ENCODE measurements around the gene CFAP65.
A peak's percentile ranks its signal among the peaks of the same experiment; 100 is the strongest.

CFAP65 gene

DNA sequence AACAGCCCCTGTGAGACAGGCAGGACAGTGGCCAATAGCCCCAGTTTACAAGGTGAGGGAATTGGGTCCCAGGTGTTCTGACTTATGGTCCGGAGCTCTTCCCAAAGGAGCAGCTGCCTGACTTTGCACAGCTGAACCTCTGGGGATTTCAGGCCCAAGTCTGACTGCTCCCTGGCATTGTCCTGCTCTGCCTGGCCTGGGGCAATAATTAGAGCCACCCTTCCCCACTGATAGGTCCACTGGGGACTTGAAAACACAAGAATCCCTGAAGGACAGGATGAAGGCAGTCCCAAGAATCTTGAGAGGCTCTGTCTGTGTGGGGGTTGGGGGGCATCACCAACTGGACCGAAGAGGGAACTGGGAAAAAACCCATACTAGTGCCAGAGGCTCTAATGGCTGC lies 52.7 kb downstream of the CFAP65 start:
- no peak for DNase-seq

DNA sequence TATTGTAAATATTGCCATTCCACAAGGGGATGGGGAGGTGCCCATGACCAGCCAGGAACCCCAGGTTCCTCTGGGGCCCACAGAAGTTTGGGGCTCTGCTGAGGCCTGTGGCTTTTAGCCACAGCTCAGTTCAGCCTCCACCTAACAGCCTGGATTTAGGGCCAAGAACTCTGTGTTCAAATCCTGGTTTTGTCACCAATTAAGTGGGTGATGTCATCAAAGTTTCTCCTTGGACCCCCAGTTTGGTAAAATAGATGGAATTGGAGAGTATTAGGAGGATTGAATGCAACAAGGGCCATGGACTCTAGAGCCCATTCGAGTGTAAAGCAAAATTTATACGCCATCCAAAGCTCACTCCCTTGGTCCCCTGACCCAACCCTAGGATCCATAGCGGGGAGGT lies 53.2 kb downstream of the CFAP65 start:
- no peak for DNase-seq

DNA sequence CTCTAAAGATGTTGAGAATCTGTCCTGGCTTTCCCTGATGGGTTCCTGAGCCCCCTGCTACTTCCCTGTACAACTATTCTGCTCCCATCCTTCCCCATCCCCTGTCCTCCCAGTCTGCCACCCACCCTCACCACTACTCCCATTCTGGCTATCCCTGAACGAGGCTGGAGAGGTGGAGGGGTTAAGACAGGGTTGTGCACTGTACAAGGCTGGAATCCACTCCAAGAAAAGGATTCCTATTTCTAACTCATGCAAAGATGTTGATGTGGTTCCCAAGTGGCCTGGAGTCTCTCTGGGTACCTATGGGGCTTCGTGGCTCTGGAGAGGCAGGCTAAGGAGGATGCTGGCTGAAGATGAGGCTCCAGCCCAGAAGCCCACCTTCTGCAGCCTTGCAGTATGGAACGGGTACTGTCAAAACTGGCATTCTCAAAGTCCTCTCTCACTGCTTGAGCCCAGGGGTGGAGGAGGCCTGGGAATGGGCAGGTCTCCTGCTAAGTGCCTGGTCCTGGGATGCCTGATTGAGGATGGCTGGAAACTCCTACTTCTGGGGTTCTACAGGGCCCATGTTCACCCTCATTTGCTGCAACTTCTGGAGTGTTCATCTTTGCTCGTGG lies 55.1 kb downstream of the CFAP65 start:
- no peak for DNase-seq

DNA sequence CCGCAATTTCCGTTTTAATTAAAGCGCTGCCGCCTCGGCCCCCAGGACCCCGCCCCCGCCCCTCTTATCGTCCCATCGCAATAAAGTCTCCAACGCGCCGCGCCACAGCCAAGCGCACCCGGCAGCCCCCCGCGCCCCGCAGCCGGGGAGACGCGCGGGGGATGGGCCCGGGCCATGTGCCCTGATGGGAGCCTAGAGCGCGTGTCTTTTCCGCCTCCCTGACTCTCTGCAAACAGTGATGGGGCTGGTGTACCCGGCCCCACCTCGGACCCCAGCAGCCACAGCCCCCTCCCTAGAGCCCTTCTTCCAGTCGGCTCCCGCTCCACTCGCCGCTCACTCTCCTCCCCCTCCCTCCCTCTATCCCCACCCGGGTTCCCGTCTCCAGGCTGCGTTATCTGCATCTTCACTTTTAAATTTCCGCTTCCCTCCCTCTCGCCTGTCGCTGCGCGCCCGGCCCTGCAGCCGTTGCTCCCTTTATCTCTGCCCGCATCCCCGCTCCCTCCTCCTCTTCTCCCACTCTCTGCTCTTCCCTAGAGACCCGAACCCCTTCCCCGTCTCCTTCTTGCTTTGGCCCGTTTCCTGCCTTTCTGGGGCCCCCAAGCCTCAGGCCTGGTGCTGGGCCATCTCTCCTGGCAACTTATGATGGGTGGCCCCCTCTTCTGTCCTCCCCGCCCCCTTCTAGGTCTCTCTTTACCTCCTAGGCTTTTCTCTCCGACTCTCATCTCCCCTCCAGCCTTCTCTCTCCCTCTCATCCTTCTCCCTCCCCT lies 55.8 kb downstream of the CFAP65 start:
- DNase-seq: no peak

DNA sequence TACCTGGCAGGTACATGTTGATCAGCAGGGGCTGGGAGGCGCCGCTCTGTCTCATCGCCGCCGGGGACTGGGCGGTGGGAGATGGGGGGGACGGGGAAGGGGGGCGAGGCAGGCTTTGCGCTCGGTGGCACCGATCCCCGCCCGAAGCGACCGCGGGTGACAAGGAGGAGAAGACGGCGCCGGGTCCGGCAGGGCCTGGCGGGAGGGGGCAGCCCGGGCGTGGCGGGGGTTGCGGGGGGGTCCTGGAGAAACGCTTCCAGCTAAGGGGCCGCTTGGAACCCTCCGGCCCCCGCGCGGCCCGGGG lies 56.3 kb downstream of the CFAP65 start, which contains the start of gene FEV:
FEV (minus strand) TSS at position 164 of the 304 bp plus-strand sequence; CDS start at position 55, 109 bp downstream.
- no peak for DNase-seq

DNA sequence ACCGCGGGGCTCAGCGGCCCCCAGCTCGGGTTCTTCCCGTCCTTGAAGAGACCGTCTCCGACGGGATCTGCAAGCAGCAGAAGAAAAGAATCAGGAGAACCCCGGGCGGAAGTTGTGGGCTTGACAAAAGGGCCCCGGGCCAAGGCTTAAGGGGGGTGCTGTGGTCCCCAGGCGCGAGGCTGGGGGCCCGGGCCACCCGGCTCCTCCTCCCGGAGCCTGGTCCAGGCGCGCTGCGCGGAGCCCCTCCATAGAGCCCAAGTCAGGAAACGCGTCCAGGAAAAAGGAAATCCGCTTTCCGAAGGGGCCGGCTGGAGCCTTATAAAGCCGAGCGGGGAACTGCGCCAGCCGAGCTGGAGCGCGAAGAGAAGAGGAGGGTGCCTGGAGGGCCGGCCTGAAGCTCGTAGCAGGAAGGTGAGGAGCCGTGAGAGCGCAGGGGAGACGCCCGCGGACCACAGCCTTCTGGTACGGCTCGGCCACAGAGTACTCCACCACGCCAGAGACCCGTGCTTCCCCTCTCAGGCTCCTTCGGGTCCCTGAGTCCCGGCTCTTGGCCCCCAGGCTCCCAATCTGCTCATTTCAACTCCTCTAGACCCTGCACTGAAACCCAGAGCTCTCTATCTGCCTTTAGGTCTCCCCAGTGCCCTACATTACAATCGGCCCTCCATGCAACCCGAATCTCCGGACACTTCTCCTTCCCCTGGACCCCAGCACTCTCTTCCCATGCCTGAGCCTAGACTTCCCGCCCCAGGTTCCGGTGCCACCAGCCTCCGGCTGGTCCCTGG lies 56.9 kb downstream of the CFAP65 start:
- DNase-seq: no peak

DNA sequence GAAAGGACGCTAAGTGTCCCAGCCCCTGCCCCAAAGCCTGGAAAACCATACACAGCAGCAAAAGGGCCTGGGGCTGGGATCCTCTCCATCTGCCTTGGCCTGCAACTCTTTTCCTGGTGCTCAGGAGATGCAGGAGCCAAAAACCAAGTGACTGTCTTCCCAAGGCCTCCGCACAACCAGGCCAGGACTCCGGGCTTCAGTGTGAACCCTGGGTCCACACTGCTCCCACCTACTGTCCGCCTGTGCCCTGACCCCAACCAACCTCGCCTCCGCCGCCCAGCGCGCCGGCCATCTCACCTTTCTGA lies 57.4 kb downstream of the CFAP65 start:
- no peak for DNase-seq

DNA sequence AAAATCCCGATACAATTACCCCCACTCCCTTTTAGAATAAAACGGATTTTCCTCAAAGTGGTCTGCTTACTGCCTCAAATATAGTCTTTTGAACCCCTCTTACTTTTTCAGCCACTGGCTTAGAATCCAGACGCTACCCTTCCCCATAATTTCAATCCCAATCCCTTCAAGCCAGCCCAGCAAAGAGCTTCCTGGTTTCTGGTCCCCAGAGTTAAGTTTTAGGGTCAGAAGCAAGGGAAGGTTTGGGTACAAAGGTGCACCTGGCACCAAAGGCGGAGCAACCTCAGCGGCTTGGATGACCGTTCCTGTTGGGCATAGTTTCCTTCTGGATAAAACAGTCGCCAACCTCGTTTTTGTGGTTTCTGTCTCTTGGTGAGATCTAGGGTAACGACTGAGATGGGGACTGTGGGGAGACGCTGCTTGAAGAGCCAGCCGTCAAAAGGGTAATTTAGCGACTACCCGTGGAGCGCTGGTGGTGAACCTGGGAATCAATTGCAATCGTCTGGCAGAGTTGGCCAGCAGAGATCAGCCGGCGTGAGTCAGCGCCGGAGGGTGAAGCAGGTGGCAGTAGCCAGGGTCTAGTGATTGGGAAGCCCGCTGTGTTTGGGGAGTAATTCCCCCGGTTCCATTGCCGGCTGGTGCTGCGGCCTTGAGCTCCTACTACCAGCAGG lies 57.9 kb downstream of the CFAP65 start:
- no peak for DNase-seq

DNA sequence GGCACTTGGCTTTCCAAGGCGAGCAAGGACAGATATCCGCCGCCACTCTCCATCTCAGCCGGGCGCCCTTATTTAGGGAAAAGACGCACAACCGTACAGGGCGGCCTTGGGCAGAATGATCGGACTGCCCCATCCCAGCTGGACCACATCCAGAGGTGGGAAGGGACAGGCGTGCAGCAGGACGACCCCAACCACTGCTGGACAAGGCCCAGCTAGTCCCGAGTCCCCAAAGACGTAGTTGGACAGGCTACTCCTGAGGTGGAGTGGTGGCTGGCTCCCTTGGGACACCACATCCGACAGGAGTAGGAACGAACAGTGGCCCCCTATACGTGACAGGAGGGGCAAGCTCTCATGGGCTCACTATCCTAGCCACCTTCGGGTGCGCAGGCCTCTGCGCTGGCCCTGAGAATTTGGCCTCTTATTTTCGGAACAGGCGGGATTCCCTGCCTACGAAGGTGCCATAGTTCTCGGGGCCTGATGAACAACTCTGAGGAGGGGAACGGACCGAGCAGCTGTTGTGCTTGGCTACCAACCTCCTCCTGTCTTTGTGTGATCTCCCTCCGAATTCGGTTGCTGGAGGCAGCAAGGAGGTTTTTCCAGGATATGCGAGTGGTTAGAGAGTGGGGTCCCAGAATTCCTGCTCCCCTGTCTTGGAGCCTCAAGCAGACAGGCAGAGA lies 58.6 kb downstream of the CFAP65 start:
- DNase-seq: no peak

DNA sequence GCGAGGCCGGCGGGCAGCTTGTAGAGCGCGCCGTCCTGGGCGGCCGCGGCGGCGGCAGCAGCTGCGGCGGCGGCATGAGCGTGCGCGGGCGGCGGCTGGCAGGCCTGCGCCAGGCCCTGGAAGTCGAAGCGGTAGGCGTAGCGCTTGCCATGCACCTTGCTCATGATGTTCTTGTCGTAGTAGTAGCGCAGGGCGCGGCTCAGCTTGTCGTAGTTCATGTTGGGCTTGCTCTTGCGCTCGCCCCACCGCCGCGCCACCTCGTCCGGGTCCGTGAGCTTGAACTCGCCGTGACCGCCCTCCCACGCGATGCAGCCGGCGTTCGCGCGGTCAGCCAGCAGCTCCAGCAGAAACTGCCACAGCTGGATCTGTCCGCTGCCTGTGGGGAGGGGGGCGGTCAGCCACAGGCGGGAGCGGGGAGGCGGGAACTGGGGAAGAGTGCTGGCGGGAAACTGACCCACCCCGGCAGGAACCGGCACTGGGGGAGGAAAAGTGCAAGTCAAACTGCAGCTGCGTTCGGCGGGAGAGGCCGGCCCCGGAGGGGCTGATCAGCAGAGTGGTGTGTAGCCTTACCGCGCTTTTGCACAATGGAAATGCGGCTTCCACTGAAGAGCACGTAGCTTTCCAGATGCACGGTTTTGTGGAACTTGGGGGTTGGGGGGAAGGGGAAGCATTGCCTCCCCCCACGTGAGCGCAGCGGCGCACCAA lies 59.3 kb downstream of the CFAP65 start:
- DNase-seq: no peak

DNA sequence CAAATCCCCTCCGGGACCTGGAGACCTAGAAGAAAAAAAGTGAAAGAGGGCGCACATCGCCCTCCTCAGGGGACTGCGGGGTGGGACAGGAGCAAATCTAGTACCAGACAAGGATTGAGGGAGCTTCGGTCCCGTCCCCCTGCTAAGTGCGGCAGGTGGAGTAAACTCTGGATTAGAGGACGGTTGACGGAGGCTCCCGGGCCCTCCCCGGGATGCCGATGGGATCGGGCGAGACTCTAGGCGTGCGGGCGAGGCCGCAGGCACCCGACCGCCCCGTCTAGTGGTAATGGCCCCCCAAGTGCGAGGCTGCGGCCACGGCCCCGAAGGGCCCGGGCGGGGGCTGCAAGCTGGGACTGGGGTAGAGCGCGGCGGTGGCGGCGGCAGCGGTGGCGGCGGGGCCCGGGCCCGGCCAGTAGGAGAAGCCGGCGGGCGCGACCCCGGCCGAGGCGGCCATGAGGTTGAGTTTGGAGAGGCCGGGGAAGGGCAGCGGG lies 59.9 kb downstream of the CFAP65 start:
- DNase-seq: no peak

DNA sequence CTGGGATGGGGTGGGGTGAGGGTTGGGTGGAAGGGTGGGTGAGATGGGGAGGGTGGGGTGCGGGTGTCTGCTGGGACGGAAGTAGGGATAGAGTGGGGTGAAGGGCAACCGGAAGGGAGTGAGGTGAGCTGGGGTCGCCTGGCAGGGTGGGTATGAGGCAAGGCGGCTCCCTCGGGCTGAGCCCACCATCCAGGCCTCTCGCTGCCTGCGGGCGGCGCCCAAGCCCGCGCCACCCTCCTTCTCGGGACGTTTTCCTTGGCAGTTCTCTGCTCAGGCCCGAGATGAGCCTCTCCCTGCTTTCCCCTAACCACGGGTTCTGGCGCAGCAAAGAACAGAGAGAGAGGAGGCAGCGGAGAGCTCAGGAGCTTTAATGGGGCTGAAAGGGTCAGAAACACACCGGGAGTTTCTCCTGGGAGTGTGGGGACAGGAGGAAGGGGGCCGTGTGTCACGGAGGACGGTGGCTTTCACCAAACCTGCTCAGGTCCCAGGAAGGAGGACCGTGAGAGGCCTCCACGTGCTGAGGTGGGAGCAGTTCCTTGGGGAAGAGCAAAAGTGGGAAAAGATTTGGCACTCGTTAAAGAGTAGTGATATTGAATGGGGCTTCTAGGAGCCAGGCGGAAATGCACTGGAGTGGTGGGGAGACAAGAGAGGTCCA lies 60.5 kb downstream of the CFAP65 start:
- no peak for DNase-seq

DNA sequence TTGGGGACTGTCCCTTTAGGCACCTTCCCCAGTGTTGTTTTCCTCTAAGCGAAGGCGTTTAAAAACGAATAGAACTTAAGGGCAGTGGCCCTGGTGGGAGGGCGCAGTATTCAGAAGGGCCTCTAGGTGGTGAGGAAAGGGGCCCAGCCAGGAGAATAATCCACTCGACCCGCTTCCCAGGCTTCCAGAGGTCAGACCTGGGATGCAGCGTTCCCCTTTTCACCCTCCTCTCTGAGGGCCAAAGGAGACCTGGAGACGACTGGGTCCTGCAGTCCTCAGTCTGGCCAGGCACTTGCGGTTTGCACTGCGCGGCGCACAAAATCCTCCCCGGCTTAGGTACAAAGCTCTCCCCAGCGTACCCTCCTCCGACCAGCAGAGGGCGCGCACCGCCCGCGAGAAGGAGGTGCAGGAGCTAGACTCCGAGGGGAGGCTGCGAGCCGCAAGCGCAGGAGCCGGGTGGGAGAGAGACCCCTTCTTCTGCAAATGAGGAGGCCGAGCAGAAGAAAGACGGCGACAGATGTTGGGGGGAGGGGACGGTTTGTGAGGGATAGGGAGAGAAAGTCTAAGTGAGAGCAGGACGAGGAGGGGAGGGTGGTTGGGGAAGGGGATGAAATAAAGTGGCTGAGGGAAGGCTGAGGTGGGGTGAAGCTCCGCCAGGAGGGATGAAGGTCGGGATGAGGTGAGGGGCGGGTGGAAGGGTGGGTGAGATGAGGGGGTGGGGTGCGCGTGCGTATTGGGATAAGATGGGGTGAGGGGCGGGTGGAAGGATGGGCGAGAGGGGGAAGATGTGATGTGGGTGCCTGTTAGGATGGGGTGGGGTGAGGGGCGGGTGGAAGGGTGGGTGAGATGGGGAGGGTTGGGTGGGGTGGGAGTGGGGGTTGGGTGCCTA lies 61.2 kb downstream of the CFAP65 start:
- DNase-seq: peak; percentile 49

DNA sequence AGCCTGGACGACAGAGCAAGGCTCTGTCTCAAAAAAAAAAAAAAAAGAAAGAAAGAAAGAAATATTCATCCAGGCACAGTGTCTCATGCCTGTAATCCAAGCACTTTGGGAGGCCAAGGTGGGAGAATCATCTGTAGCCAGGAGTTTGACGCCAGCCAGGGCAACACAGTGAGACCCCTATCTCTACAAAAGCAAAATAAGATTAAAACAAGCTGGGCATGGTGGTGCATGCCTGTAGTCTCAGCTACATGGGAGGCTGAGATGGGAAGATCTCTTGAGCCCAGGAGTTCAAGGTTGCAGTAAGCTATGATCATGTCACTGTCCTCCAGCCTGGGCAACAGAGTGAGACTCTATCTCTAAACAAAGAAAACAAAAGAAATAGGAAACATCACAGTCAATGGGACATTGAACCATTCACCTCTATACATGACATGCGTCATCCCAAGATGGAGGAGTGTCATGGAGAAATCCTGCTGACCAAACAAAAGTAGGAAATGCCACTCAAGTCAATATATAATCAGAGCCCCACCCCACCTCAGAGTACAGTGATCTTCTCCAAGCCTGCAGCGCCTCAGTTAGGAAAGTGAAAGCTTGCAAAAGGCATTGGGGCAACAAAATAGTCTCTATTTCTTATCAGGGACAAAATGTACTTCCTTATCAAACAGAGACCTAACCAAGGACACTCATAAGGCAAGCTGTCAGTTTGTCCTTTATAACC lies 66.1 kb downstream of the CFAP65 start:
- DNase-seq: no peak

DNA sequence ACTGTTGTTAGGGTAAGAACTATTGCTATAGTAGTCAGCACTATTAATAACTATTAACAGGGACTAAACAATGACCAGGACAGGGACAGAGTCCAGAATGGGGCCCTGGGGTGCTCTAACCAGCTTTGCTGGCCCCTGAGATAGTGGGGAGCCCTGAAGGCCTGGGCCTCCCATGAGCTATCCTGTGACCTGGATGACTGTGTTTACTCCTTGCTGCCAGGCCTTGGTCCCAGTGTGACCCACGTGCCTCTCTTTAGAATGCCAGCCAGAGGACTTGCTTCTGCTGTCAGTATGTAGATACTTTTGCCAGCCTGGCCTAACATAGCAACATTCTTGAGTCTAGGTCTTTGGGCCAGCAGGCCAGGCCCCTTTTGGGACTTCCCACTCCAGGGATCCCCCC lies 70.4 kb downstream of the CFAP65 start:
- no peak for DNase-seq

DNA sequence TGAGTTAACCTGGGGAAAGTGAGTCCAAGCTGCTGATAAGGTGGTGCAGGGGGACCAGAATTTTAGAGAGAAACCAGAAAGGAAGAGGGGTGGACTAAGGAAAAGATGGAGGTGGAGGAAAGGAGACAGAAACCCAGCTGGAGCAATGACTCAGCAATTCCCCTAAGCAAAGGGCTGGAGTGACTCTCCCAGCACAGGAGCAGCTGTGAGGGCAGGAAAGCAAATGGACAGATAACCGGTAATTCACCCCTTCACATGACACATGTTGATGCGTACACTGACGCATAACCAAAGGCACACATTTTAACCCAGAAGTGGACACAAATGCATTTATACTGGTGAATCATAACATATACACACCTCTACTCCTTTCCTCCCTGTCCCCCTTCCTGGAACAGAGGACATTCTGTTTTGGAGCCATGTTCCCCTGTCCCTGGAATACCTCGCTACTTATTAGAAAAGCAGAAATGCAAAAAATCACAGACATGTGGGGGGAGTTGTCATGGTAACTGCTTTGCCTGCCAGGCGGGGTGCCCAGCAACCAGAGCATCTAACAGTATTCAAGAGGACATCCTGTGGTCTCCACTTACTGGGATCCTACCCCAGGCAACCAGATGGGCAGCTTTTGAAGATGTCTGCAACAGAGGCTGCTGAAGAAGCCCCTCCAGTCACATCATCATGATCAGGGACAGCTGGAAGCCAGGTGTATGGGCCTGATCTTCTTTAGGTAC lies 77.1 kb downstream of the CFAP65 start:
- no peak for DNase-seq

DNA sequence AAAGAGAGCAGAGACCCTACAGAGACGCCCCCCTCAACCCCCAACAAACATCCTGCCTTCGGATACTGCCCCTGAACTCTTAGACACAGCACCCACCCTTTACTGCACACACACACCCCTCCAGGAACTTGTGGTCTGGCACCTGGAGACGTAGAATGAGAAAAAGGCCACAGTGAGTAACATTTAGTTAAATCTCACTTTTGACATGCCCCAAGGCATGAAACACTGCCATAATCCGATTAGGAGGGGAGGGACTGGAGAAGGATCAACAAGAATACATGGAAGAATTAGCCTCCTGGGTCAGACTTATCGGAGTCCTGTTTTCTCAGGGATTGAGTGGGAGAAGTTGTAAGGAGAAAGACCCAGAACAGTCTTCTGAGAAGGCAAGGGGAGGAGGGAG lies 77.7 kb downstream of the CFAP65 start:
- DNase-seq: no peak

DNA sequence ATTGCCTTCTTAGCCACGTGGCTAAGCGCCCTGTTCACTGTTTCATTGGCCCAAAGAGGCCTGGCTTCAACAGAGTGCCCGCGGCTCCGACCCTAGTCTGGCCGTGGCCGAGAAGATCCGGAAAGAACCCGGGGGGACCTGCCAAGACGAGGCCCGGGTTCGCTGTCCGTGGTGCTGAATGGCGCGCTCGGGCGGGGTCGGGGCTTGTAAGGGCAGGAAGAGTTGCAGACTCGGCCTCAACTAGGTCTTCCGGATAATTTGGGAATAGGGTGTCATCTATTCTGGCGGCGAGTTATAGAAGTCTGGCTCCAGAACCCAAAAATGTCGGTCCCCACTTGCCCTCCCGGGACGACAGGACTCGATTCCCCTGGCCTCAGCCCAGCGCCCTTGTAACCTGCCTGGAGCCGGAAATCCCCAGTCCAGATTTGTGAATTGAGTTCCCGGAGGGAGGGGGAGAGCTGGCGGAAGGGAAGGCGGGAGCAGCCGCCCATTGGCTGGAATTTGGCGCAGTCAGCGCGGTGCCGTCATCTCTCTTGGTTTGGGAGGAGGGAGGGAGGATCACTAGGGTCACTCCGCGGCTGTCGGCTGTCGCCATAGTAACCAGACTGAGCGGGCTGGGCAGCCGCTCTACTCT lies 78.3 kb downstream of the CFAP65 start:
- no peak for DNase-seq
